ENCODE measurements around the gene ZNF444. TPM values are rescaled to one million over a fixed set of nuclear protein-coding genes. Genes with fewer than 3 reads are reported as not detected.

ZNF444 gene
- total and polyA plus RNA-seq, 2 of the 4 experiments (the other 2 are of a cell fraction): 2.5 to 20.3 TPM

DNA sequence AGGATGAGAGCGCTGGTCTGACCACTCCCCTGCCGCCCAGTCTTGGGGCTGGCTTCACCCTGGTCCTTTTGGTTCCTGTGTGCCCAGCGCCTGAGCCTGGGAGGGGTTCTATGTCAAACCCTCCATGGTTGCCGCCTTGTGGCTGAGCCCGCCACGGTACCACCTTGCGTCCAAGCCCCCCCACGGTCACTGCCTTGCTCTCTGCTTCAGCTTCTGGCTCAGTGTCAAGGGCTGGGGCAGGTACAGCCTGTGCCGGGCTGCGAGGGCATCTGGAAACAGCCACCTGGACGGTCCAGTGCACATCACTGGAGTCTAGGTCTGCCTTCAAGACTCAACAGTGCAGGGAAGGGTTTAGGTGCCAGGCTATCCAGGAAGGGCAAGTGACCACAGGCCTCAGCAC is 20.4 kb downstream of the ZNF444 start:
- intact Hi-C loops (cut with micrococcal nuclease) (no loop called here), in situ Hi-C loops (cut with MboI; ENCODE audit: low sequenced_read_pairs) (no loop called here)
- POLR2A ChIA-PET (ENCODE audit: unreplicated experiment): no interaction called here

More for the DNA sequence above, 20.4 kb downstream of the ZNF444 start:
- Histone ChIP-seq H4K5ac (ENCODE audit: low read depth, low read length) (no peak overlapping the region), H3K18ac (ENCODE audit: low read depth, low read length) (no peak overlapping the region), H2AFZ (replicated peaks; ENCODE audit: low read length, poor library complexity) (no peak overlapping the region), H2BK20ac (ENCODE audit: low read depth, low read length) (no peak overlapping the region), H3K56ac (ENCODE audit: extremely low read depth, insufficient read depth, low read length) (no peak overlapping the region), H3K4ac (ENCODE audit: low read depth, low read length) (no peak overlapping the region), H3K9me3 (ENCODE audit: control insufficient read depth, insufficient read depth, low read length) (no peaks in the 10 kb centered on the region), H3K79me1 (ENCODE audit: low read depth in 1 of 2, low read length in 2 of 2) (no peaks in the 10 kb centered on the region), H3K9ac (ENCODE audit: low read depth, low read length) (no peak overlapping the region), H2BK5ac (ENCODE audit: low read depth, low read length, poor library complexity, severe bottlenecking) (no peak overlapping the region), H2BK15ac (ENCODE audit: low read depth, low read length) (no peak overlapping the region), H3K4me3 (ENCODE audit: insufficient read depth, low read depth, low read length) (no peak overlapping the region), H3K9me1 (ENCODE audit: insufficient read depth, low read length) (no peaks in the 10 kb centered on the region; the same call in 1 of the 2 replicates), H4K8ac (ENCODE audit: low read depth in 2 of 2, low read length in 2 of 2) (no peak overlapping the region), H3K14ac (replicated peaks; ENCODE audit: low read depth, low read length) (no peak overlapping the region), H2BK120ac (ENCODE audit: low read depth, low read length) (no peak overlapping the region), H2AK9ac (replicated peaks; ENCODE audit: low read depth, low read length, poor library complexity) (no peak overlapping the region), H3K36me3 (ENCODE audit: control insufficient read depth, insufficient read depth, low read length) (peaks cover 25% of the 10 kb centered on the region), H2AK5ac (ENCODE audit: low read depth, low read length) (peak overlapping the region; percentile 8; the same call in 1 of the 2 replicates), H4K20me1 (ENCODE audit: insufficient read depth, low read length) (no peaks in the 10 kb centered on the region), H3K23ac (ENCODE audit: low read depth, low read length) (no peak overlapping the region), H3K4me1 (ENCODE audit: control insufficient read depth, insufficient read depth, low read length) (no peaks in the 10 kb centered on the region), H3K4me2 (ENCODE audit: low read depth, low read length) (no peak overlapping the region), H4K91ac (ENCODE audit: insufficient read depth, low read depth, low read length) (no peak overlapping the region), H3K27ac (ENCODE audit: insufficient read depth, low read length) (no peak overlapping the region), H3K27me3 (ENCODE audit: control insufficient read depth, insufficient read depth, low read length) (no peaks in the 10 kb centered on the region)
- ATAC-seq (ENCODE audit: low read depth) (no peak), DNase-seq (no peak)
- BruUV-seq (replicated peaks): no TSS peak
- CTCF ChIA-PET: interaction anchor here (0.7 to 0.9 kb wide), 2 partner anchors 85 to 92 kb away, joined by 3 read pairs; no protein-coding TSS in a partner anchor
- TF ChIP-seq NFE2L2 (IDR thresholded peaks at IDR 0.05; ENCODE audit: low read depth, low read length): no peak
- TF ChIP-seq CHD1 (IDR thresholded peaks at IDR 0.05; ENCODE audit: low read depth, low read length): no peak
- TF ChIP-seq BHLHE40 (IDR thresholded peaks at IDR 0.05; ENCODE audit: low read depth, low read length): no peak
- TF ChIP-seq POLR2A (IDR thresholded peaks at IDR 0.05; ENCODE audit: low read depth, low read length): no peak
- no peak for TF ChIP-seq MAZ (IDR thresholded peaks at IDR 0.05; ENCODE audit: borderline replicate concordance, low read depth, low read length)
- TF ChIP-seq, protein P1, sequence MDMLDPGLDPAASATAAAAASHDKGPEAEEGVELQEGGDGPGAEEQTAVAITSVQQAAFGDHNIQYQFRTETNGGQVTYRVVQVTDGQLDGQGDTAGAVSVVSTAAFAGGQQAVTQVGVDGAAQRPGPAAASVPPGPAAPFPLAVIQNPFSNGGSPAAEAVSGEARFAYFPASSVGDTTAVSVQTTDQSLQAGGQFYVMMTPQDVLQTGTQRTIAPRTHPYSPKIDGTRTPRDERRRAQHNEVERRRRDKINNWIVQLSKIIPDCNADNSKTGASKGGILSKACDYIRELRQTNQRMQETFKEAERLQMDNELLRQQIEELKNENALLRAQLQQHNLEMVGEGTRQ (IDR thresholded peaks at IDR 0.05; ENCODE audit: low read depth, low read length): no peak
- TF ChIP-seq RAD21 (IDR thresholded peaks at IDR 0.05; ENCODE audit: low read length): no peak
- TF ChIP-seq CEBPB (IDR thresholded peaks at IDR 0.05; ENCODE audit: low read depth, low read length): no peak
- TF ChIP-seq RCOR1 (IDR thresholded peaks at IDR 0.05; ENCODE audit: insufficient replicate concordance, low read length): no peak
- TF ChIP-seq MXI1 (IDR thresholded peaks at IDR 0.05; ENCODE audit: borderline replicate concordance, low read depth, low read length): no peak
- TF ChIP-seq, protein P2, sequence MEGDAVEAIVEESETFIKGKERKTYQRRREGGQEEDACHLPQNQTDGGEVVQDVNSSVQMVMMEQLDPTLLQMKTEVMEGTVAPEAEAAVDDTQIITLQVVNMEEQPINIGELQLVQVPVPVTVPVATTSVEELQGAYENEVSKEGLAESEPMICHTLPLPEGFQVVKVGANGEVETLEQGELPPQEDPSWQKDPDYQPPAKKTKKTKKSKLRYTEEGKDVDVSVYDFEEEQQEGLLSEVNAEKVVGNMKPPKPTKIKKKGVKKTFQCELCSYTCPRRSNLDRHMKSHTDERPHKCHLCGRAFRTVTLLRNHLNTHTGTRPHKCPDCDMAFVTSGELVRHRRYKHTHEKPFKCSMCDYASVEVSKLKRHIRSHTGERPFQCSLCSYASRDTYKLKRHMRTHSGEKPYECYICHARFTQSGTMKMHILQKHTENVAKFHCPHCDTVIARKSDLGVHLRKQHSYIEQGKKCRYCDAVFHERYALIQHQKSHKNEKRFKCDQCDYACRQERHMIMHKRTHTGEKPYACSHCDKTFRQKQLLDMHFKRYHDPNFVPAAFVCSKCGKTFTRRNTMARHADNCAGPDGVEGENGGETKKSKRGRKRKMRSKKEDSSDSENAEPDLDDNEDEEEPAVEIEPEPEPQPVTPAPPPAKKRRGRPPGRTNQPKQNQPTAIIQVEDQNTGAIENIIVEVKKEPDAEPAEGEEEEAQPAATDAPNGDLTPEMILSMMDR (conservative IDR thresholded peaks at IDR 0.05; ENCODE audit: low read depth, low read length): no peak
- TF ChIP-seq SMC3 (IDR thresholded peaks at IDR 0.05; ENCODE audit: low read depth, low read length): no peak
- TF ChIP-seq MAFK (IDR thresholded peaks at IDR 0.05; ENCODE audit: low read depth, low read length): no peak
- TF ChIP-seq, protein P3, sequence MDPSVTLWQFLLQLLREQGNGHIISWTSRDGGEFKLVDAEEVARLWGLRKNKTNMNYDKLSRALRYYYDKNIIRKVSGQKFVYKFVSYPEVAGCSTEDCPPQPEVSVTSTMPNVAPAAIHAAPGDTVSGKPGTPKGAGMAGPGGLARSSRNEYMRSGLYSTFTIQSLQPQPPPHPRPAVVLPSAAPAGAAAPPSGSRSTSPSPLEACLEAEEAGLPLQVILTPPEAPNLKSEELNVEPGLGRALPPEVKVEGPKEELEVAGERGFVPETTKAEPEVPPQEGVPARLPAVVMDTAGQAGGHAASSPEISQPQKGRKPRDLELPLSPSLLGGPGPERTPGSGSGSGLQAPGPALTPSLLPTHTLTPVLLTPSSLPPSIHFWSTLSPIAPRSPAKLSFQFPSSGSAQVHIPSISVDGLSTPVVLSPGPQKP (IDR thresholded peaks at IDR 0.05; ENCODE audit: borderline replicate concordance, low read depth, low read length): no peak
- TF ChIP-seq RFX5 (IDR thresholded peaks at IDR 0.05; ENCODE audit: low read depth, low read length): no peak
- TF ChIP-seq FOS (IDR thresholded peaks at IDR 0.05; ENCODE audit: low read depth, low read length): no peak
- 92% methylated on average over 8 of the region's 11 CpGs; no CpG with 5 or more reads in 1 of the 2 experiments for WGBS, 2 experiments (ENCODE audit: extremely low coverage in 2 of 2, insufficient read length in 1 of 2)
- dilution Hi-C loops (cut with HindIII; ENCODE audit: low sequenced_read_pairs, unreplicated experiment): no loop called here
